Upper lobe of right lung (tissue), 1 donor: Measurements from ENCODE around the gene ARL6IP4. TPM values are rescaled to one million over a fixed set of nuclear protein-coding genes. Genes with fewer than 3 reads are reported as not detected.

Experiments
- ATAC-seq: fragments of 200-7000 bp; cut with Tn5 transposase; one replicate; pipeline ENCODE4 v1.9.1; 2020; ENCODE audit warnings: mild to moderate bottlenecking, moderate library complexity
- DNase-seq: peaks from one replicate; pipeline ENCODE4 v3.0.0-alpha.2; 2020
- H3K27ac ChIP-seq: fragments of 200-600 bp; one replicate; pipeline ENCODE4 v1.8.0; 2022
- H3K27me3 ChIP-seq: fragments of 200-600 bp; one replicate; pipeline ENCODE4 v1.8.0; 2022; ENCODE audit warnings: mild to moderate bottlenecking
- H3K36me3 ChIP-seq: fragments of 200-600 bp; one replicate; pipeline ENCODE4 v1.8.0; 2022
- H3K4me1 ChIP-seq: fragments of 200-600 bp; one replicate; pipeline ENCODE4 v1.8.0; 2022
- H3K4me3 ChIP-seq: fragments of 200-600 bp; one replicate; pipeline ENCODE4 v1.8.0; 2022; ENCODE audit warnings: mild to moderate bottlenecking
- H3K9me3 ChIP-seq: fragments of 200-600 bp; one replicate; pipeline ENCODE4 v1.8.0; 2022
- intact Hi-C: fragments of 100-400 bp; cut with DNase I; formaldehyde crosslinking; loops from one replicate; pipeline ENCODE4 v1.11.0; 2022
- microRNA-seq: library from miRNA; unstranded; fragments of <30 nt; microRNA quantifications from one replicate; pipeline ENCODE4 v1.2.0, GENCODE V29; 2020; ENCODE audit warnings: borderline microRNAs expressed
- total RNA-seq: library from RNA; stranded (reverse); fragmentation: NEBNext Ultra II Directional; extraction: Animal tissue kit (Norgen Biotek cat#: 25700); gene quantifications from one replicate; pipeline ENCODE4 v1.2.1, GENCODE V29; 2021
- TF ChIP-seq, protein P1 (sequence below): fragments of 200-600 bp; IDR thresholded peaks from one replicate; pipeline ENCODE4 v1.8.0; 2022; ENCODE audit warnings: antibody characterized with exemption
- donor health status: DM: no; HTN: yes; CAD: no; lungs with severe emphysema.

The ARL6IP4 gene
- total RNA-seq, 1 donor from 2014 or later = 124 TPM

DNA sequence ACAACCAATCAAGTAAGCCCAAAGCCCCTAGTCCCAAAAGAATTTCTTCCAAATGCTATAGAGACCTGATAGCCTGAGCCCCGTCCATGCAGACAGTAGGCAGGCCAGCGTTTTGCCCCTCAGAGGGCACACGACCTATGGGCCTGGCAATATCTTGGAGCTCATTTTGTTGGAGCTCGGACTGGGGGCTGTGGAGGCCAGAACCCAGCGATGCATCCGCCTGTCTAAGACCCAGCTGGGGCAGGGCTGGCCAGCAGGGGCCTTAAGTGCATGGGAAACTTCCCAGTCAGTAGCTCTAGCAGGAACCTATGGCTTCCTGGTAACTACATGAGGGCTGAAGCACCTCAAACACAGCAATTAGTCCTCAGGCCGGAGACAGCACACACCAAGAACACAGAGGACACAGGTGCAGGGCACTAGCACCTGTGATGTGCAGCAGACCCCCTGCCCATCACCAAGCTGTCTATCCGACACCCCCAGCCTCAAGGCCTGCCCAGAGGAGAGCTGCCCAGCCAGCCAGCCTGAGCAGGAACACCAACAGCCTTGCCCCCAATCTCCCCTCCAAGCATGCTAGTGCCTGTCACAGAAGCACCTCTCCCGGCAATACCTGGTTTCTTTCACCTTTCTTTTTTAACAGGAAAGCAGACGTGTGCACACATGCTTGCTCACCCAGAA, 50.8 kb downstream of the ARL6IP4 start:
- H3K9me3 ChIP-seq = no peaks in the 10 kb centered on the region
- no peak for ATAC-seq
- TF ChIP-seq, protein P1, sequence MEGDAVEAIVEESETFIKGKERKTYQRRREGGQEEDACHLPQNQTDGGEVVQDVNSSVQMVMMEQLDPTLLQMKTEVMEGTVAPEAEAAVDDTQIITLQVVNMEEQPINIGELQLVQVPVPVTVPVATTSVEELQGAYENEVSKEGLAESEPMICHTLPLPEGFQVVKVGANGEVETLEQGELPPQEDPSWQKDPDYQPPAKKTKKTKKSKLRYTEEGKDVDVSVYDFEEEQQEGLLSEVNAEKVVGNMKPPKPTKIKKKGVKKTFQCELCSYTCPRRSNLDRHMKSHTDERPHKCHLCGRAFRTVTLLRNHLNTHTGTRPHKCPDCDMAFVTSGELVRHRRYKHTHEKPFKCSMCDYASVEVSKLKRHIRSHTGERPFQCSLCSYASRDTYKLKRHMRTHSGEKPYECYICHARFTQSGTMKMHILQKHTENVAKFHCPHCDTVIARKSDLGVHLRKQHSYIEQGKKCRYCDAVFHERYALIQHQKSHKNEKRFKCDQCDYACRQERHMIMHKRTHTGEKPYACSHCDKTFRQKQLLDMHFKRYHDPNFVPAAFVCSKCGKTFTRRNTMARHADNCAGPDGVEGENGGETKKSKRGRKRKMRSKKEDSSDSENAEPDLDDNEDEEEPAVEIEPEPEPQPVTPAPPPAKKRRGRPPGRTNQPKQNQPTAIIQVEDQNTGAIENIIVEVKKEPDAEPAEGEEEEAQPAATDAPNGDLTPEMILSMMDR = no peak

More for the DNA sequence above, 50.8 kb downstream of the ARL6IP4 start:
- H3K4me3 ChIP-seq = no peak overlapping the region
- intact Hi-C loops = no loop called here
- H3K36me3 ChIP-seq = no peaks in the 10 kb centered on the region
- DNase-seq = peak; percentile 44
- no peaks in the 10 kb centered on the region for H3K27me3 ChIP-seq
- H3K27ac ChIP-seq = no peak overlapping the region
- peaks cover 7% of the 10 kb centered on the region for H3K4me1 ChIP-seq

Small RNA genes lying within 50 kb of the gene (microRNA-seq; reads per million reads assigned to microRNA genes)
- not detected for gene MIR4304

Other genes with a start within 250 kb of the ARL6IP4 start
- 0.20 TPM for gene HCAR1, start 249.8 kb upstream of the ARL6IP4 start, total RNA-seq
- 29.1 TPM for gene DENR, start 227.9 kb upstream of the ARL6IP4 start, total RNA-seq
- gene CCDC62, start 206.1 kb upstream of the ARL6IP4 start, total RNA-seq = 0.64 TPM
- 33.0 TPM for gene HIP1R, start 145.2 kb upstream of the ARL6IP4 start, total RNA-seq
- gene VPS37B, start 84.6 kb upstream of the ARL6IP4 start, total RNA-seq = 36.3 TPM
- 5.2 TPM for gene ABCB9, start 14.2 kb upstream of the ARL6IP4 start, total RNA-seq
- gene OGFOD2, start 5.4 kb upstream of the ARL6IP4 start, total RNA-seq = 13.7 TPM
- gene PITPNM2, start 170.4 kb downstream of the ARL6IP4 start, total RNA-seq = 25.9 TPM